Tibial nerve (tissue), 4 donors: Measurements from ENCODE around the gene ANXA6. TPM values are rescaled to one million over a fixed set of nuclear protein-coding genes. Genes with fewer than 3 reads are reported as not detected.

ENCODE experiments used
- DNase-seq, 2 donors: peaks; one replicate each; pipeline ENCODE4 v3.0.0-alpha.2; 2019; ENCODE audit warnings: low spot score in 2 of 2
- H3K27ac ChIP-seq, 4 donors: fragments of 200-600 bp; sonication (generic) in 3 of 4; one replicate each; pipeline ENCODE4 v1.5.1; 2017 to 2019; ENCODE audit warnings: mild to moderate bottlenecking in 1 of 4
- H3K27me3 ChIP-seq, 2 donors: fragments of 200-600 bp; sonication (generic) in 1 of 2; one replicate each; pipeline versions ENCODE4 v1.5.1 to v1.6.0; 2017 to 2019
- H3K36me3 ChIP-seq, 3 donors: fragments of 200-600 bp; sonication (generic); one replicate each; pipeline ENCODE4 v1.5.1; 2018 to 2019
- H3K4me1 ChIP-seq, 4 donors: fragments of 200-600 bp; sonication (generic) in 3 of 4; one replicate each; pipeline ENCODE4 v1.5.1; 2017 to 2019
- H3K4me3 ChIP-seq, 4 donors: fragments of 200-600 bp; sonication (generic) in 3 of 4; one replicate each; pipeline ENCODE4 v1.5.1; 2017 to 2019; ENCODE audit warnings: mild to moderate bottlenecking in 1 of 4, moderate library complexity in 1 of 4
- H3K9me3 ChIP-seq, 4 donors: fragments of 200-600 bp; sonication (generic) in 3 of 4; one replicate each; pipeline ENCODE4 v1.5.1; 2017 to 2019
- CTCF ChIP-seq, 5 experiments: fragments of 200-600 bp in 3 of 5; fragments of 450-650 bp in 2 of 5; sonication (generic) in 3 of 5; IDR thresholded peaks; one replicate each; pipeline ENCODE4 v1.5.1; 2016 to 2019; ENCODE audit warnings: antibody characterized with exemption in 5 of 5, mild to moderate bottlenecking in 3 of 5, moderate library complexity in 2 of 5
- EP300 ChIP-seq, 2 donors: sonication (generic); formaldehyde crosslinking; IDR thresholded peaks; one replicate each; pipeline ENCODE4 v1.6.1; 2017; ENCODE audit warnings: antibody characterized with exemption in 2 of 2, mild to moderate bottlenecking in 1 of 2
- POLR2A ChIP-seq, 2 donors: fragments of 450-650 bp; IDR thresholded peaks; one replicate each; pipeline ENCODE4 v1.6.1; 2017; ENCODE audit warnings: antibody characterized with exemption in 2 of 2, mild to moderate bottlenecking in 2 of 2, moderate library complexity in 2 of 2
- WGBS, 2 donors: methylation state at CpG; one replicate each; pipeline ENCODE4 v1.1.5; 2018; 5-methylcytosine and 5-hydroxymethylcytosine counted together
- total RNA-seq, 4 donors: library from RNA; depleted of rRNA; stranded (reverse); fragments of >200 nt; gene quantifications; one replicate each; pipeline ENCODE4 v1.1.0, GENCODE V29; 2016

ANXA6 gene
- total RNA-seq, 4 donors from 2014 or later, result 168 to 282 (median 181) TPM

GRCh38 chr5:151130922-151131891 lies 26.4 kb downstream of the ANXA6 start:
- H3K4me3 ChIP-seq, result no peak overlapping the region
- H3K9me3 ChIP-seq, result no peaks in the 10 kb centered on the region
- 74 to 83% methylated on average over 13 of the region's 13 CpGs for WGBS, 2 donors
- peaks cover 2 to 89% (median 46%) of the 10 kb centered on the region in 3 donors for H3K36me3 ChIP-seq
- TF ChIP-seq EP300 (IDR thresholded peaks at IDR 0.05) (no peak), CTCF (IDR thresholded peaks at IDR 0.05) (no peak), POLR2A (IDR thresholded peaks at IDR 0.05) (no peak)
- no peaks in the 10 kb centered on the region for H3K27me3 ChIP-seq
- DNase-seq, result no peak
- peaks cover 0 to 11% (median 0%) of the 10 kb centered on the region in 4 donors for H3K4me1 ChIP-seq
- H3K27ac ChIP-seq, result no peak overlapping the region

- peaks cover 2 to 89% (median 41%) of the 10 kb centered on the region in 3 donors for H3K36me3 ChIP-seq
- H3K9me3 ChIP-seq, result no peaks in the 10 kb centered on the region
- no peak for DNase-seq
- H3K4me1 ChIP-seq, result peaks cover 0 to 15% (median 0%) of the 10 kb centered on the region in 4 donors
- no peak for TF ChIP-seq CTCF (IDR thresholded peaks at IDR 0.05)
- no peak for TF ChIP-seq POLR2A (IDR thresholded peaks at IDR 0.05)
- no peak for TF ChIP-seq EP300 (IDR thresholded peaks at IDR 0.05)
- H3K27ac ChIP-seq, result no peak overlapping the region
- no peaks in the 10 kb centered on the region for H3K27me3 ChIP-seq
- WGBS, 2 donors, result 83 to 91% methylated on average over 8 of the region's 8 CpGs
- no peak overlapping the region for H3K4me3 ChIP-seq
These were observed 27.2 kb downstream of the ANXA6 start for GRCh38 chr5:151130235-151130921.

- peaks cover 2 to 89% (median 27%) of the 10 kb centered on the region in 3 donors for H3K36me3 ChIP-seq
- TF ChIP-seq POLR2A (IDR thresholded peaks at IDR 0.05) (no peak), CTCF (IDR thresholded peaks at IDR 0.05) (no peak), EP300 (IDR thresholded peaks at IDR 0.05) (no peak)
- H3K27ac ChIP-seq, result no peak overlapping the region
- H3K4me3 ChIP-seq, result no peak overlapping the region
- DNase-seq, result no peak
- H3K9me3 ChIP-seq, result no peaks in the 10 kb centered on the region
- WGBS, 2 donors, result 64 to 77% methylated on average over 4 of the region's 4 CpGs
- peaks cover 0 to 15% (median 2%) of the 10 kb centered on the region in 4 donors for H3K4me1 ChIP-seq
- H3K27me3 ChIP-seq, result no peaks in the 10 kb centered on the region
These were observed 28.8 kb downstream of the ANXA6 start for GRCh38 chr5:151128817-151129216.

GRCh38 chr5:151127926-151128325 lies 29.7 kb downstream of the ANXA6 start:
- Histone ChIP-seq H3K4me3 (no peak overlapping the region), H3K9me3 (no peaks in the 10 kb centered on the region), H3K4me1 (peaks cover 0 to 15% (median 3%) of the 10 kb centered on the region in 4 donors), H3K36me3 (peaks cover 2 to 89% (median 26%) of the 10 kb centered on the region in 3 donors), H3K27me3 (no peaks in the 10 kb centered on the region), H3K27ac (no peak overlapping the region)
- no peak for DNase-seq
- TF ChIP-seq CTCF (IDR thresholded peaks at IDR 0.05), result no peak
- TF ChIP-seq EP300 (IDR thresholded peaks at IDR 0.05), result no peak
- TF ChIP-seq POLR2A (IDR thresholded peaks at IDR 0.05), result no peak
- 84 to 93% methylated on average over 8 of the region's 8 CpGs for WGBS, 2 donors
